Pulmonary artery endothelial cell (primary cell): ENCODE measurements around the gene ZNF226. TPM values are rescaled to one million over a fixed set of nuclear protein-coding genes. Genes with fewer than 3 reads are reported as not detected.
"Not testable (repeated sequence)": the region's sequence is repeated elsewhere in the genome, so short reads cannot be mapped to it uniquely, and the experiment has no call there.

Experiments used
- DNase-seq: peaks from one replicate; pipeline ENCODE4 v3.0.0-alpha.2; 2011; ENCODE audit warnings: low read depth, low spot score
- total RNA-seq: library from RNA; depleted of rRNA; stranded (reverse); fragments of >200 nt; gene quantifications from 2 replicates; pipeline ENCODE4 v1.2.3, GENCODE V29; 2014

The ZNF226 gene
- total RNA-seq, 1 donor from 2014 or later, result 17.2 TPM

DNA sequence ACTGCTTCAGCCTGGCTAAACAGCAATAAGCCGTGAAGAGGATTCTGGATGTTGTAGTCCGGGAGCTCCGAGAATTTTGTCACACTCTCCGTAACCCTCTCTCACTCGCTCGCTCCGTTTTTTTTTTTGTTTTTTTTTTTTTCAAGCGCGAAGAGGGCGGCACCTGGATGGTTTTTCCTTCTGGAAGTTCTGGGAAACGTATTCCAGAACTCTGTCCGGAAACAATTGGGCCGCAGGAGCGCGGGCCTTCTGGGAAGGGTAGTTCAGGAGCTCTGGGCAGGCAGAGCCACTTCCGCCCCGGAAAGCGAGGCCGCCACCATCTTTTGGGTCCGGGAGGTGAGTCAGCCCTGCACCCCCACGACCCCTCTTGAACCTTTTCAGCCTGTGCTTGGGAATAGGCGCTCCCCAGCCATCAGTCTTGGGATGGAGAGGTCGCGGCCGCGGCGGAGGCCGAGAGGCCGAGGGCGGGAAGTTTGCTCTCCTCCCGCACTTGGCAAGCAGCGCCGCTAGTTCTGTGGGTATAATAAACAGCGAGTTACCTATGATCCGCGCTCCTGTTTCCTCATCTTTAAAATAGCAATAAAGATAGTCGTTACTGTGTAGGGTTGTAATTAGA lies 47.5 kb downstream of the ZNF226 start, which contains the start of gene ZNF227:
Gene ZNF227, plus strand, starts transcription at position 283 of the 616 bp plus-strand sequence. CDS start 5,261 bp downstream, outside the sequence.
- DNase-seq, result peak; percentile 86

DNA sequence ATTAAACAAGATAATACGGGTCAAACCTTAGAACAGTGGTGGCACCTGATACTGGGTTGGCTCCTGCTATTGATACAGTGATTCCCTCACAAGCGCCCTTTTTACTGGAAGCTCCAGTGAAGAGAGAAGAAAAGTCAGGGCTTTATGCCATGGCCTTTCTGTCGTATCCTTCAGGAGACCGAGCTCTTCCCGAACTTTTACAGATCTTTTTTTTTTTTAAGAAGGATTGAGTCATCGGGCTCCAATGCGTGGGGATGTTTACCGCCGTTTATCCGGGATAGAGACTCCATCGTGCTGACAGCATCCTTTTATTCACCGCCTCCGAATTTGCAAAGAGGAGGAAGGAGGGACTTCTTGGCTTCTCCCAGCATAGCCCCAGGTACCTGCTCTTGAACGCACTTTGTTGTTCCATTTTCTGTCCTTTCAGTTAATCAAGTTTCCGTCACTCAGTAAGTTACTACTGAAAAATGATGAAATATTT lies 48.0 kb downstream of the ZNF226 start:
- peak; percentile 5 for DNase-seq

DNA sequence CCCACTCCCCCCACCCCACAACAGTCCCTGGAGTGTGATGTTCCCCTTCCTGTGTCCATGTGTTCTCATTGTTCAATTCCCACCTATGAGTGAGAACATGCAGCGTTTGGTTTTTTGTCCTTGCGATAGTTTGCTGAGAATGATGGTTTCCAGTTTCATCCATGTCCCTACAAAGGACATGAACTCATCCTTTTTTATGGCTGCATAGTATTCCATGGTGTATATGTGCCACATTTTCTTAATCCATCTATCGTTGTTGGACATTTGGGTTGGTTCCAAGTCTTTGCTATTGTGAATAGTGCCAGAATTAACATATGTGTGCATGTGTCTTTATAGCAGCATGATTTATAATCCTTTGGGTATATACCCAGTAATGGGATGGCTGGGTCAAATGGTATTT lies 55.0 kb downstream of the ZNF226 start:
- not testable (repeated sequence) for DNase-seq

DNA sequence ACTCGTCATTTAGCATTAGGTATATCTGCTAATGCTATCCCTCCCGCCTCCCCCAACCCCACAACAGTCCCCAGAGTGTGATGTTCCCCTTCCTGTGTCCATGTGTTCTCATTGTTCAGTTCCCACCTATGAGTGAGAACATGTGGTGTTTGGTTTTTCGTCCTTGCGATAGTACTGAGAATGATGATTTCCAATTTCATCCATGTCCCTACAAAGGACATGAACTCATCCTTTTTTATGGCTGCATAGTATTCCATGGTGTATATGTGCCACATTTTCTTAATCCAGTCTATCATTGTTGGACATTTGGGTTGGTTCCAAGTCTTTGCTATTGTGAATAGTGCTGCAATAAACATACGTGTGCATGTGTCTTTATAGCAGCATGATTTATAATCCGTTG lies 55.9 kb downstream of the ZNF226 start:
- DNase-seq, result not testable (repeated sequence)

DNA sequence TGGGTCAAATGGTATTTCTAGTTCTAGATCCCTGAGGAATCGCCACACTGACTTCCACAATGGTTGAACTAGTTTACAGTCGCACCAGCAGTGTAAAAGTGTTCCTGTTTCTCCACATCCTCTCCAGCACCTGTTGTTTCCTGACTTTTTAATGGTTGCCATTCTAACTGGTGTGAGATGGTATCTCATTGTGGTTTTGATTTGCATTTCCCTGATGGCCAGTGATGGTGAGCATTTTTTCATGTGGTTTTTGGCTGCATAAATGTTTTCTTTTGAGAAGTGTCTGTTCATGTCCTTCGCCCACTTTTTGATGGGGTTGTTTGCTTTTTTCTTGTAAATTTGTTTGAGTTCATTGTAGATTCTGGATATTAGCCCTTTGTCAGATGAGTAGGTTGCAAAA lies 56.4 kb downstream of the ZNF226 start:
- DNase-seq, result not testable (repeated sequence)

Other genes with a start within 250 kb of the ZNF226 start
- 18.5 and 20.7 TPM in 2 replicates for gene ZNF45, start 229.8 kb upstream of the ZNF226 start, total RNA-seq
- gene ZNF221, start 213.9 kb upstream of the ZNF226 start, total RNA-seq, result 3.6 and 7.7 TPM in 2 replicates
- gene ZNF155, start 180.9 kb upstream of the ZNF226 start, total RNA-seq, result 5.3 and 7.6 TPM in 2 replicates
- gene ZNF230, start 162.1 kb upstream of the ZNF226 start, total RNA-seq, result 2.4 and 4.3 TPM in 2 replicates
- gene ZNF222, start 139.7 kb upstream of the ZNF226 start, total RNA-seq, result 4.7 and 6.7 TPM in 2 replicates
- gene ZNF223, start 113.1 kb upstream of the ZNF226 start, total RNA-seq, result 3.7 and 6.1 TPM in 2 replicates
- gene ZNF284, start 92.9 kb upstream of the ZNF226 start, total RNA-seq, result 2.6 and 3.9 TPM in 2 replicates
- 21.1 and 27.8 TPM in 2 replicates for gene ZNF224, start 70.7 kb upstream of the ZNF226 start, total RNA-seq
- gene ZNF225, start 51.7 kb upstream of the ZNF226 start, total RNA-seq, result 4.5 and 6.7 TPM in 2 replicates
- gene ZNF234, start 23.5 kb upstream of the ZNF226 start, total RNA-seq, result 8.3 and 13.3 TPM in 2 replicates
- 20.2 and 27.7 TPM in 2 replicates for gene ZNF227, start 47.4 kb downstream of the ZNF226 start, total RNA-seq
- 1.5 and 3.2 TPM in 2 replicates for gene ZNF233, start 94.8 kb downstream of the ZNF226 start, total RNA-seq
- gene ZNF235, start 139.9 kb downstream of the ZNF226 start, total RNA-seq, result 3.2 and 3.9 TPM in 2 replicates
- 6.7 and 9.1 TPM in 2 replicates for gene ZNF112, start 191.6 kb downstream of the ZNF226 start, total RNA-seq
- 3.9 and 4.5 TPM in 2 replicates for gene ZNF285, start 236.5 kb downstream of the ZNF226 start, total RNA-seq